HK-2 (cell line): Measurements from ENCODE around the gene ACTL6B.
"Not testable (repeated sequence)": the region's sequence is repeated elsewhere in the genome, so short reads cannot be mapped to it uniquely, and the experiment has no call there.

Source experiments
- DNase-seq: peaks from one replicate; pipeline ENCODE4 v3.0.0-alpha.2; 2018; ENCODE audit not compliant: unreplicated experiment

Gene ACTL6B

GRCh38 chr7:100671353-100672327, 15.4 kb upstream of the ACTL6B start:
- DNase-seq, result no peak

- no peak for DNase-seq
Observed at GRCh38 chr7:100670074-100670473, 13.8 kb upstream of the ACTL6B start.

GRCh38 chr7:100669106-100669505, 12.9 kb upstream of the ACTL6B start:
- not testable (repeated sequence) for DNase-seq

GRCh38 chr7:100668069-100668449, 11.8 kb upstream of the ACTL6B start:
- DNase-seq, result no peak

- DNase-seq, result no peak
Observed at GRCh38 chr7:100667331-100668068, 11.3 kb upstream of the ACTL6B start.

GRCh38 chr7:100665168-100665726, 9.0 kb upstream of the ACTL6B start:
- DNase-seq, result no peak

- DNase-seq, result not testable (repeated sequence)
Observed at GRCh38 chr7:100662194-100662776, 6.0 kb upstream of the ACTL6B start.

GRCh38 chr7:100654908-100655831, 1.1 kb downstream of the ACTL6B start:
- no peak for DNase-seq

GRCh38 chr7:100649826-100650565, 6.3 kb downstream of the ACTL6B start:
- DNase-seq, result no peak

GRCh38 chr7:100642534-100642907, 13.7 kb downstream of the ACTL6B start:
- no peak for DNase-seq

GRCh38 chr7:100641860-100642533, 14.3 kb downstream of the ACTL6B start:
- no peak for DNase-seq

GRCh38 chr7:100641463-100641859, 14.8 kb downstream of the ACTL6B start, which contains the start of gene TFR2:
Gene TFR2, minus strand, starts transcription at chr7:100641552. Its CDS starts 43 bp downstream, at chr7:100641509.
- no peak for DNase-seq

GRCh38 chr7:100640517-100641440, 15.5 kb downstream of the ACTL6B start:
- no peak for DNase-seq

GRCh38 chr7:100639995-100640516, 16.2 kb downstream of the ACTL6B start:
- DNase-seq, result no peak

- peak; percentile 83 for DNase-seq
Observed at GRCh38 chr7:100632951-100633717, 23.1 kb downstream of the ACTL6B start.

- no peak for DNase-seq
Observed at GRCh38 chr7:100630066-100630465, 26.2 kb downstream of the ACTL6B start.

GRCh38 chr7:100629117-100629716, 27.0 kb downstream of the ACTL6B start:
- peak; percentile 37 for DNase-seq
